ENCODE results near the gene UNC79. TPM values are rescaled to one million over a fixed set of nuclear protein-coding genes. Genes with fewer than 3 reads are reported as not detected.

UNC79 gene
- total RNA-seq, 2 donors from 2014 or later: 0.19 to 0.31 TPM

- no peaks in the 10 kb centered on the region for H3K9me3 ChIP-seq
- no peaks in the 10 kb centered on the region for H3K36me3 ChIP-seq
- H3K4me1 ChIP-seq: no peaks in the 10 kb centered on the region
- no peak overlapping the region for H3K27ac ChIP-seq
- no peak for DNase-seq (ENCODE audit: low spot score)
- no peak for TF ChIP-seq CTCF (IDR thresholded peaks at IDR 0.05)
- H3K4me3 ChIP-seq: no peak overlapping the region
- no peaks in the 10 kb centered on the region for H3K27me3 ChIP-seq
Measured at GRCh38 chr14:93454224-93454623, 23.5 kb downstream of the UNC79 start.

- Histone ChIP-seq H3K4me1 (no peaks in the 10 kb centered on the region), H3K36me3 (no peaks in the 10 kb centered on the region), H3K27me3 (no peaks in the 10 kb centered on the region), H3K9me3 (no peaks in the 10 kb centered on the region), H3K4me3 (no peak overlapping the region), H3K27ac (no peak overlapping the region)
- no peak for TF ChIP-seq CTCF (IDR thresholded peaks at IDR 0.05)
- DNase-seq (ENCODE audit: low spot score): no peak
Measured at GRCh38 chr14:93456356-93456755, 25.6 kb downstream of the UNC79 start.

GRCh38 chr14:93458234-93458633 is 27.5 kb downstream of the UNC79 start:
- no peak overlapping the region for H3K27ac ChIP-seq
- no peak for TF ChIP-seq CTCF (IDR thresholded peaks at IDR 0.05)
- H3K27me3 ChIP-seq: no peaks in the 10 kb centered on the region
- no peak for DNase-seq (ENCODE audit: low spot score)
- no peaks in the 10 kb centered on the region for H3K36me3 ChIP-seq
- H3K4me1 ChIP-seq: no peaks in the 10 kb centered on the region
- no peaks in the 10 kb centered on the region for H3K9me3 ChIP-seq
- no peak overlapping the region for H3K4me3 ChIP-seq

GRCh38 chr14:93462479-93462878 is 31.7 kb downstream of the UNC79 start:
- H3K27ac ChIP-seq: no peak overlapping the region
- H3K4me1 ChIP-seq: no peaks in the 10 kb centered on the region
- H3K4me3 ChIP-seq: no peak overlapping the region
- no peaks in the 10 kb centered on the region for H3K9me3 ChIP-seq
- no peaks in the 10 kb centered on the region for H3K27me3 ChIP-seq
- no peak for DNase-seq (ENCODE audit: low spot score)
- TF ChIP-seq CTCF (IDR thresholded peaks at IDR 0.05): no peak
- no peaks in the 10 kb centered on the region for H3K36me3 ChIP-seq

- H3K9me3 ChIP-seq: no peaks in the 10 kb centered on the region
- no peak overlapping the region for H3K27ac ChIP-seq
- H3K4me3 ChIP-seq: no peak overlapping the region
- DNase-seq (ENCODE audit: low spot score): no peak
- H3K4me1 ChIP-seq: no peaks in the 10 kb centered on the region
- H3K27me3 ChIP-seq: no peaks in the 10 kb centered on the region
- no peak for TF ChIP-seq CTCF (IDR thresholded peaks at IDR 0.05)
- H3K36me3 ChIP-seq: no peaks in the 10 kb centered on the region
Measured at GRCh38 chr14:93464271-93464670, 33.5 kb downstream of the UNC79 start.

GRCh38 chr14:93475471-93475870 is 44.7 kb downstream of the UNC79 start:
- no peak for DNase-seq (ENCODE audit: low spot score)
- no peak overlapping the region for H3K27ac ChIP-seq
- H3K9me3 ChIP-seq: no peaks in the 10 kb centered on the region
- H3K4me3 ChIP-seq: no peak overlapping the region
- no peak for TF ChIP-seq CTCF (IDR thresholded peaks at IDR 0.05)
- no peaks in the 10 kb centered on the region for H3K4me1 ChIP-seq
- no peaks in the 10 kb centered on the region for H3K27me3 ChIP-seq
- no peaks in the 10 kb centered on the region for H3K36me3 ChIP-seq
